ENCODE measurements around the gene TXNDC11.
A peak's percentile ranks its signal among the peaks of the same experiment; 100 is the strongest.

The TXNDC11 gene

DNA sequence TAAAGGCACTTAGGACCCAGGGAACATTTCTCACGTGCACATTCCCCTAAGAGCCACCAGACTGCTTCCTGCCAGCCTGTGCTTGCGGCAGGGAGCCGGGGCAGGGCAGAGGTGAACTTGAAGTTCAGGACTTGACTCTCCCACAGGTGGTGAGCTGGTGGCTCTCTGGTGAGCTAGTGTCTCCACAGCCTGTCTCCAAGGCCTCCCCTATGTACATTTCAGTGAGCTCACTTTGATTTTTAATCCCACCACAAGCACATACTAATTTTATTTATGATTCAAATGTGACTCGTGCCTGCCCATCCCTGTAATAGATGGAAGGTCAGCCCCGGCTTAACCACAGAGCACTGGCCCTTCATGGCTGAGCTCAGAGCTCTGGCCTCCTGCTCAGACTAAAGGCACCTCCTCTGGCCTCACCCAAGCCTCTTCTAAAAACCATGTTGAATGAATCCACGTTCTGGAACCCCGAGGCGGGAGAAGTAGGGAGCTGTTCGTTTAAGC, 65.2 kb downstream of the TXNDC11 start:
- H3K9ac ChIP-seq = peak overlapping the region; percentile 56

DNA sequence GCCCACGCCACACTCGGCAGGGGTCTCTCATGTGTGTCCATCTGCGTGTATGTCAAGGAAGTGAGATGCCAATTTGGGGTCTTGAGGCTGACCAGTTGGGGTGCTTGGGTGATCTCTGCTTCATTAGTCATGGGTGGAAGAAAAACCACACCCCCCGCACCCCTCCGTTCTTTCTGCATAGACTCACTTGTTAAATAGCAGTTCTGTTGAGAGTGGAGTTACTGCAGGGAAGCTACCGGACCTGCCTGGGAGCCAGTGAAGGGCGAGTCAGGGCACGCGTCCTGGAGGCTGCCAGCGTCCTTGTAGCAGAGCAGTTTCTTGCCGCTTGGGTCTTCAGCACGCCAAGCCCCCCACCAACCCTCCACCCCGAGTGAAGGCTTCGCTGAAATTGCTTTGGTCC, 65.9 kb downstream of the TXNDC11 start:
- peaks cover 74% of the 10 kb centered on the region for H3K36me3 ChIP-seq
- peak overlapping the region; percentile 56 for H3K9ac ChIP-seq
- peak overlapping the region; percentile 73 for H3K27ac ChIP-seq
- H3K4me1 ChIP-seq = peaks cover 100% of the 10 kb centered on the region
- H4K20me1 ChIP-seq = peaks cover 100% of the 10 kb centered on the region
- H3K27me3 ChIP-seq = no peaks in the 10 kb centered on the region
- no peak for TF ChIP-seq Cebpa-rat (IDR thresholded peaks at IDR 0.05)
- H3K9me3 ChIP-seq = no peaks in the 10 kb centered on the region
- H3K4me3 ChIP-seq = no peak overlapping the region; the same call in 1 of the 2 replicates
- peak overlapping the region; percentile 98 for H3K4me2 ChIP-seq

More for the DNA sequence above, 65.2 kb downstream of the TXNDC11 start:
- Histone ChIP-seq H3K36me3 (peaks cover 74% of the 10 kb centered on the region), H4K20me1 (peaks cover 100% of the 10 kb centered on the region), H3K4me3 (peak overlapping the region; percentile 36; the same call in 1 of the 2 replicates), H3K4me1 (peaks cover 100% of the 10 kb centered on the region), H3K4me2 (peak overlapping the region; percentile 98), H3K27ac (peak overlapping the region; percentile 73), H3K27me3 (no peaks in the 10 kb centered on the region), H3K9me3 (no peaks in the 10 kb centered on the region)
- TF ChIP-seq Cebpa-rat (IDR thresholded peaks at IDR 0.05) = no peak

DNA sequence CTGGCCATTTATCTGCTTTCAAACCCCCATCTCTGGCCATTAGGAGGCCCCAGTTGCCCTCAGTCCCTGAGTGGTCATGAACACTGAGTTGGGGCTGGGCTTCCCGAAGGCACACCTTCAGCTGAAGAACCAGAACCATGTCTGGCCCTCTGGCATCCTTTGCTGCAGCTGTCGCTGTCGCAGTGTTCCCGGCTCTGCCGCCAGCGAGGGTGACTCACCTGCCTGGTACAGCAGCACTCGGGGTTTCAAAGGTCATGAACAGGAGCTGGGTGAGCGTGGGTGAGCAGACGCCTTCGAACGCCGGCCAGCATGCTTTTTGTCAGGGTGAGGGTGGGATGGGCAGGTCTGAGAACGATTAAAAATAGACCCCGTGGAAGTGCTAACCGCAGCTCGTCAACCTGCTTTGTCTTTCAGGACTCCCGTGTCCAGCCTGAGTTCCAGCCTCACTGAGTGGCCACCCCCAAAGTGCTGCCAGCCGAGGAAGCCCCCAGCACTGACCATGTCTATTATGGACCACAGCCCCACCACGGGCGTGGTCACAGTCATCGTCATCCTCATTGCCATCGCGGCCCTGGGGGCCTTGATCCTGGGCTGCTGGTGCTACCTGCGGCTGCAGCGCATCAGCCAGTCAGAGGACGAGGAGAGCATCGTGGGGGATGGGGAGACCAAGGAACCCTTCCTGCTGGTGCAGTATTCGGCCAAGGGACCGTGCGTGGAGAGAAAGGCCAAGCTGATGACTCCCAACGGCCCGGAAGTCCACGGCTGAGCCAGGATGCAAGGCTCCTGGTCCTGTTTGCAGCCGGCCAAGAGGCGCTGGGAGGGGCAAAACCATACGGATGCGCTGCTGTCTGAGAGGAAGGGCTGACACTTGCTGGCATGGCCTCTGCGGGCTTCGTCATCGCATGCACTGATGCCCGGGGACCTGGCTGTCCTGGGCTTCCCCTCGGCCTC, 66.8 kb downstream of the TXNDC11 start:
- no peak overlapping the region for H3K4me3 ChIP-seq
- peaks cover 100% of the 10 kb centered on the region for H3K4me1 ChIP-seq
- 0 out of 2 replicates have a peak overlapping the region, but pooled peaks have one; percentile 56 for H3K9ac ChIP-seq
- peak overlapping the region; percentile 98 for H3K4me2 ChIP-seq
- no peaks in the 10 kb centered on the region for H3K27me3 ChIP-seq
- H3K9me3 ChIP-seq = no peaks in the 10 kb centered on the region
- peaks cover 70% of the 10 kb centered on the region for H3K36me3 ChIP-seq
- H4K20me1 ChIP-seq = peaks cover 100% of the 10 kb centered on the region
- TF ChIP-seq Cebpa-rat (IDR thresholded peaks at IDR 0.05) = no peak
- H3K27ac ChIP-seq = 0 out of 2 replicates have a peak overlapping the region, but pooled peaks have one; percentile 73

DNA sequence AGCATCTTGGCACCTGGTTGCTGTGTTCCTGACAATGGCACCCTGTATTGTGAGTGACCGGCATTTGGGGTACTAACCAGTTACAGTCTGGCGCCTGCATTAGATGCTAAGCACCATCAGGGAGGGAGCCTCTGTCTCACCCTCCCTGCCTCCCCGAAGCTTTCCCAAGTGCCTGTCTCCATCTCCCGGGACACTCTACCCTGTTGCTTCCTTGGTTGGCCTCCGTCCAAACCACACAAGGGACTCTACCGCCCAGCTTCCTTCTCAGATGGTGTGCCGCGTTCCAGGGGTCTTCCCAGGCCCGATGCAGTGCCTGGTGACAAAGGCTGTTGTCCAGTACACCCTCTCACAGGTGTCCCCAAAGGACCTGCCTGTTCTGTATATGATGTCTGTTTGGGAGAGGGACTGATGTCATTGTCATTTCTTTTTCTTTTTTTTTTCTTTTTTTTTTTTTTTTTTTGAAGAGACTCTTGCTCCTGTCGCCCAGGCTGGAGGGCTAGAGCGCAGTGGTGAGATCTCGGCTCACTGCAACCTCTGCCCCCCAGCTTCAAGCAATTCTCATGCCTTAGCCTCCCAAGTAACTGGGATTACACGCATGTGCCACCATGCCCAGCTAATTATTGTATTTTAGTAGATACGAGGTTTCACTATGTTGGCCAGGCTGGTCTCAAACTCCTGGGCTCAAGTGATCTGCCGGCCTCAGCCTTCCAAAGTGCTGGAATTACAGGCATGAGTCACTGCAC, 67.7 kb downstream of the TXNDC11 start:
- H3K4me2 ChIP-seq = peak overlapping the region; percentile 98
- H3K9me3 ChIP-seq = no peaks in the 10 kb centered on the region
- peaks cover 100% of the 10 kb centered on the region for H4K20me1 ChIP-seq
- H3K27ac ChIP-seq = peak overlapping the region; percentile 90; the same call in 1 of the 2 replicates
- no peaks in the 10 kb centered on the region for H3K27me3 ChIP-seq
- no peak for TF ChIP-seq Cebpa-rat (IDR thresholded peaks at IDR 0.05)
- H3K36me3 ChIP-seq = peaks cover 62% of the 10 kb centered on the region
- H3K9ac ChIP-seq = peak overlapping the region; percentile 40; the same call in 1 of the 2 replicates
- peaks cover 100% of the 10 kb centered on the region for H3K4me1 ChIP-seq
- no peak overlapping the region for H3K4me3 ChIP-seq

DNA sequence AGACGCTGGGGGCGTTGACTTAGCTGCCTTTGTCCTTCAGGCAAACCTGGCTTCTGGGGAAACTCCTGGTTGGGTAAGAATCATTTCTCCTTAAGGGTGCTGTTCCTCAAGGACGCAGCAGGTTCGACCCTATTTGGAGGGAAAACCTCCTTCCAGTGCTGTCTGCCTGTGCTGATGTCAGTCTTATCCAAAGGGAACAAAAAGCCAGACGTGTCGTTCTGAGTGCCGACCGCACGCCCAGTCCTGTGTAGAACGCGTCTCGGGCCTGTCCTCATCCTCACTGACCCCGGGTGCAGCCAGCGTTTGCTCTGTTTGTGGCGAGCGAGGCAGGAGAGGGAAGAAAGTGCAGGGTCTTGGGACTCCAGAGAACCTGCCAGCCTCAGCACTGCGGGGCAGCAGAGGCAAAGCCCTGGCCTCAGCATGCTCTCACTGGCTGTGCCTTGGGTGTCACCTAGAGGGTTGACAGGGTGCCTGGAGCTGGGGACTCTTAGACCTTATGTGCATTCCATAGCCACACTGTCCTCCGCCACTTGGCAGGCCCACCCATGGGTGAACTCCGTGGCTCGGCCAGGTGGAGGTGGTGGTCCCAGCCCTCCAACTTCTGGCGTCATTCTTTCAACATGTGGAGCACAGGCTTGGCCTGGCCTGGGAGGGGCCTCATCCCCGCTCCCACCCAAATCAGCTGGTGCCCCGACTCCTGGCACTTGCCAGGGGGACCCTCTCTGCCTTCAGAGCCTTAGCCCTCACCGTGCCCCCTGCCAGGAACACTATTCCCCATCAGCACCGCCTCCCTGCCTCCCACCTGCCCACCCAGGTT, 68.4 kb downstream of the TXNDC11 start:
- Histone ChIP-seq H3K9ac (peak overlapping the region; percentile 90), H4K20me1 (peaks cover 100% of the 10 kb centered on the region), H3K4me3 (no peak overlapping the region), H3K36me3 (peaks cover 54% of the 10 kb centered on the region), H3K4me2 (peak overlapping the region; percentile 98), H3K27me3 (no peaks in the 10 kb centered on the region), H3K9me3 (no peaks in the 10 kb centered on the region), H3K4me1 (peaks cover 100% of the 10 kb centered on the region), H3K27ac (peak overlapping the region; percentile 90)
- TF ChIP-seq Cebpa-rat (IDR thresholded peaks at IDR 0.05) = no peak

DNA sequence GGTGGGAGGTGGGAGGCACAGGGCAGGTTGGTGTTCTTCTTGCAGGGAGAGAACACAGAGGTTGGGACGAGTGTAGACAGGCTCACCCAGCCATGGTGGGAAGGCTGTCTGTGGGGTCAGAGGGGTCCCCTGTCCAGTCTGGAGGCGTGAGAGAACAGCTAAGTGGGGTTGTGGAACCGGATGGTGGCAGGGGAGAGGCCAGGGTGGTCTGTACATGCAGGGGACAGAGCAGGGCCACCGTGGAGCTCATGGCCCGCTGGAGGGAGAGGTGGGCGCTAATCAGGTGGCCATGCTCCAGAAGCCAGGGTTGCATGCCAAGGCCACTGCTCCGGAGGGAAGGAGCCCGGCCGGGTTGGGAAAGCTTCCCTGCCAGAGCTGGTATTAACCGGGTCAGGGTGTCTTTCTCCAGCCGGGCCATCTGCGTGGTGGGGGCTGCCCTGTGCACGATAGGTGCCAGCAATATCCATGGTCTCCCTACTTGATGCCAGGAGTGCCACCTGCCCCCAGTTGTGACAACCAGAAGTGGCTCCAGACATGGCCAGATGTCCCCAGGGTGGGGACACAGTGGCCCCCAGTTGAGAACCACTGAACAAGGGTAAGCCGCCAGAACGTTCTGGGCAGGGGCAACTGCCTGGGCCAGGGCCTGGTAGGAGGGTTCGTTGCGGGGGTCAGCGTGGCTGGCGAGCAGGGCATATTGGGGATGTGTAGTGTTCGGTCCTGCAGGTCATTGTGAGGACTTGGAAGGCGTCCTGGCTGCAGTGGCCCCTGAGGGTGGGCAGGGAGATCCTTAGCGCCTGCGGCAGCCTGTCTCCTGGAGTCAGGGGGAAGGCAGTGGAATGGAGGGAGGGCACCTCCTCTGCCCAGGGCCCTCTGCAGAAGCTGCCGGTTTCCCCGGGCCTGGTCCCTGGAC, 69.3 kb downstream of the TXNDC11 start:
- Histone ChIP-seq H3K9me3 (no peaks in the 10 kb centered on the region), H3K27me3 (no peaks in the 10 kb centered on the region), H3K4me3 (peak overlapping the region; percentile 97; the same call in 1 of the 2 replicates), H3K36me3 (peaks cover 46% of the 10 kb centered on the region), H3K4me2 (peak overlapping the region; percentile 98), H3K27ac (peak overlapping the region; percentile 90), H4K20me1 (peaks cover 97% of the 10 kb centered on the region), H3K9ac (peak overlapping the region; percentile 90), H3K4me1 (peaks cover 94% of the 10 kb centered on the region)
- TF ChIP-seq Cebpa-rat (IDR thresholded peaks at IDR 0.05) = no peak

DNA sequence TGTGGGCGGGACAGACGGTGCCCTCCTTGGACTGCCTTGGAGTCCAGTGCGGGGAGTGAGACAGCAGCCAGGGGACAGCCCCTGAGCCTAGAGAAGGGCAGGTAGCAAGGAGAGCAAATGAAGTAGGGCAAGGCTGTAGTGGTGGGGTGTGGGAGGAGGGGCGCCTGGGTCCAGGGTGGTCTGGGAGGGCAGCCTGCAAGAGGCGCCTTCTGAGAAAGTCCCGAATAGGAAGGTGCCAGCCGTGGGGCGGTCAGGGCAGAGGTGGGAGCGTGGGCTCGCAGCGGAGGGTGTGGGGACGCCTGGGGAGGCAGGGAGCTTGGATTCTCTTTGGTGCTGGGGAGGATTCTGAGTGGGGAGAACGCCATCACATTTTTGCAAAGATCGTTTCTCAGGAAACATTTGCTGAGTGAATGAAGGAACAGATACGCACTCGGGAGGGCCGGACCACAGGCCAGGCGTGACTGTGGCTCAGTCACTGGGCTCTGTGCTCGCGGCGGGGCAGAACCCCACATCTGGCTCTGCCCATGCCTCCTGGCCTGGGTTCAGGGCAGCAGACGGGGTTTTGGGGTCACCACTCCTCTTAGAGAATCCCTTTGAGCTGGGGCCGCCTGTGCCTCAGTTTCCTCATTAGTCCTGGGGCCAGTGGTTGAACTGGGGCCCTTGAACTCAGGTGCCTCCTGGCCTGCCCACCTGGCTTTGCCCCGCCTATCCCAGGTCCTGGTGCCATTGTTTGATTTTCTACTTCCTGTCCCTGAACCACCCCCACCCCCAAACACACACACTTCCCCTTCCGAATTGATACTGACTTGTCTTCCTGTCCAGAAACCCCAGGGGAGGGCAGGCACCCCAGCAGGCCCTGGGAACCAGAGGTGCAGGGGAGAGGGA, 70.2 kb downstream of the TXNDC11 start:
- H3K36me3 ChIP-seq = peaks cover 37% of the 10 kb centered on the region
- H3K27me3 ChIP-seq = no peaks in the 10 kb centered on the region
- peaks cover 91% of the 10 kb centered on the region for H3K4me1 ChIP-seq
- peak overlapping the region; percentile 97 for H3K4me3 ChIP-seq
- no peaks in the 10 kb centered on the region for H3K9me3 ChIP-seq
- H3K4me2 ChIP-seq = peak overlapping the region; percentile 98
- TF ChIP-seq Cebpa-rat (IDR thresholded peaks at IDR 0.05) = no peak
- peak overlapping the region; percentile 90 for H3K27ac ChIP-seq
- peak overlapping the region; percentile 90 for H3K9ac ChIP-seq
- H4K20me1 ChIP-seq = peaks cover 88% of the 10 kb centered on the region

Measured in BLaER1 (cell line).